GM18907 (cell line): ENCODE data around the gene TMCO6.
"Not testable (repeated sequence)": the region's sequence is repeated elsewhere in the genome, so short reads cannot be mapped to it uniquely, and the experiment has no call there.

Experiments
- ATAC-seq: cut with Tn5 transposase; IDR thresholded peaks from one replicate; pipeline ENCODE4 v1.9.1; 2021; ENCODE audit warnings: mild to moderate bottlenecking, moderate library complexity; ENCODE audit not compliant: unreplicated experiment

TMCO6 gene

GRCh38 chr5:140639148-140639981 lies at the start of gene TMCO6:
Gene TMCO6, plus strand, starts transcription at chr5:140639451. Its CDS starts 77 bp downstream, at chr5:140639528.
- peak; percentile 93 for ATAC-seq

GRCh38 chr5:140590861-140591260 lies 48.4 kb upstream of the TMCO6 start:
- no peak for ATAC-seq

- ATAC-seq: no peak
Measured at GRCh38 chr5:140591747-140592372, 47.4 kb upstream of the TMCO6 start.

GRCh38 chr5:140593070-140593469 lies 46.2 kb upstream of the TMCO6 start:
- not testable (repeated sequence) for ATAC-seq

- no peak for ATAC-seq
Measured at GRCh38 chr5:140594169-140594568, 45.1 kb upstream of the TMCO6 start.

GRCh38 chr5:140595538-140596300 lies 43.5 kb upstream of the TMCO6 start:
- no peak for ATAC-seq

GRCh38 chr5:140596321-140596741 lies 42.9 kb upstream of the TMCO6 start:
- no peak for ATAC-seq

- no peak for ATAC-seq
Measured at GRCh38 chr5:140598836-140599235, 40.4 kb upstream of the TMCO6 start.

- ATAC-seq: no peak
Measured at GRCh38 chr5:140600096-140600495, 39.2 kb upstream of the TMCO6 start.

- no peak for ATAC-seq
Measured at GRCh38 chr5:140602147-140602546, 37.1 kb upstream of the TMCO6 start.

GRCh38 chr5:140603446-140603698 lies 35.9 kb upstream of the TMCO6 start:
- not testable (repeated sequence) for ATAC-seq

- no peak for ATAC-seq
Measured at GRCh38 chr5:140603734-140604133, 35.5 kb upstream of the TMCO6 start.

GRCh38 chr5:140605879-140606278 lies 33.4 kb upstream of the TMCO6 start:
- ATAC-seq: no peak

GRCh38 chr5:140607031-140607430 lies 32.2 kb upstream of the TMCO6 start:
- ATAC-seq: no peak

GRCh38 chr5:140608722-140609121 lies 30.5 kb upstream of the TMCO6 start:
- ATAC-seq: no peak

- ATAC-seq: no peak
Measured at GRCh38 chr5:140609126-140609525, 30.1 kb upstream of the TMCO6 start.

GRCh38 chr5:140611020-140611521 lies 28.2 kb upstream of the TMCO6 start:
- no peak for ATAC-seq

- ATAC-seq: no peak
Measured at GRCh38 chr5:140622301-140622700, 16.9 kb upstream of the TMCO6 start.

- ATAC-seq: not testable (repeated sequence)
Measured at GRCh38 chr5:140623061-140623460, 16.2 kb upstream of the TMCO6 start.

GRCh38 chr5:140624886-140625285 lies 14.4 kb upstream of the TMCO6 start:
- not testable (repeated sequence) for ATAC-seq

- no peak for ATAC-seq
Measured at GRCh38 chr5:140627972-140628371, 11.3 kb upstream of the TMCO6 start.

- ATAC-seq: no peak
Measured at GRCh38 chr5:140628711-140629110, 10.5 kb upstream of the TMCO6 start.
